NCI-H526 treated with DMSO at 0.1 percent for 48 hours (cell line): ENCODE measurements around the gene TM4SF1.
"Not testable (repeated sequence)": the region's sequence is repeated elsewhere in the genome, so short reads cannot be mapped to it uniquely, and the experiment has no call there.

ENCODE experiments used
- DNase-seq: peaks from one replicate; lab custom pipeline; 2025; lab: John Stamatoyannopoulos, UW

TM4SF1 gene

DNA sequence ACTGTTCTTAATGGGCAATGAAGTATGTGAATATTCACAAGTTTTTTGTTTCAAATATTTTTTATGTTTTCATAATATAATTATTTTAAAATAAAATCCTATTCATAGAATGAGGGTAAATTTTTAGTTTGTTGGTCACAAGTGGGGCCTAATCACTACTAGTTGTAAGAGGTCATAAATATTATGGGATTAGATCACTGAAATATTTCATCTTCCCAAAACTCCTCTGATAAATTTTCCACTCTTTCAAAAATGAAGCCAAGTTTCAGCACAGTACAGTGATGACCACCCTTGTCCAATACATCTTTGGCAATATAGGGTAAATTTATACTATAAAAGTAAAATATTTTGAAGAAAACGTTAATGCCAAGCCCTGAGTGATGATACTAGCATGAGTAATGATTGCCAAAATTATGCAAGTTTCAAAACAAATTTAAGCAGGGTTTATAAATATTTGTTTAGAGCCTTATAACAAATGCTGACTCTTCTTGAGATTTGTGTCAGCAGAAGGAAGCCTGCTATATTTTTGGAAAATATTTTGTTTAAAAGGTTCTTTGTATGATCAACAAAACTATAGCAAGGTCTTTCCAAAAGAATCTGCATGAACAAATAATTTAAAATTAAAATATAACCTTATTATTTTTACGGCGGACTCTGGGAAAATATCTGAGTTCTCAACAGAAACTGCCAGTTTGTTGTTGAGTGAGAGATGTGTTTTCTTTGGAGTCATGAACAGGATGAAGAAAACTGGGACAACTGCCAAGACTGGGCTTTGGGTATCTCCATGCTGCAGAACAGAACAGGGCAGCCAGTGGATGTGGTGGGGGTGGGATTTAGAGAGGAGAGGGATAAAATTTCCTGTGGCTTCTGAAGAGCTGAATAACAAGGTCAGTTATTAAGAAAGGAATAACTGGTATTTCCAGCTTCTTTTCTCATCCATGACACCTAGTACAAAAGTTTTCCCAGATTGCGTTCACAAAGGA, 17.9 kb upstream of the TM4SF1 start:
- no peak for DNase-seq

DNA sequence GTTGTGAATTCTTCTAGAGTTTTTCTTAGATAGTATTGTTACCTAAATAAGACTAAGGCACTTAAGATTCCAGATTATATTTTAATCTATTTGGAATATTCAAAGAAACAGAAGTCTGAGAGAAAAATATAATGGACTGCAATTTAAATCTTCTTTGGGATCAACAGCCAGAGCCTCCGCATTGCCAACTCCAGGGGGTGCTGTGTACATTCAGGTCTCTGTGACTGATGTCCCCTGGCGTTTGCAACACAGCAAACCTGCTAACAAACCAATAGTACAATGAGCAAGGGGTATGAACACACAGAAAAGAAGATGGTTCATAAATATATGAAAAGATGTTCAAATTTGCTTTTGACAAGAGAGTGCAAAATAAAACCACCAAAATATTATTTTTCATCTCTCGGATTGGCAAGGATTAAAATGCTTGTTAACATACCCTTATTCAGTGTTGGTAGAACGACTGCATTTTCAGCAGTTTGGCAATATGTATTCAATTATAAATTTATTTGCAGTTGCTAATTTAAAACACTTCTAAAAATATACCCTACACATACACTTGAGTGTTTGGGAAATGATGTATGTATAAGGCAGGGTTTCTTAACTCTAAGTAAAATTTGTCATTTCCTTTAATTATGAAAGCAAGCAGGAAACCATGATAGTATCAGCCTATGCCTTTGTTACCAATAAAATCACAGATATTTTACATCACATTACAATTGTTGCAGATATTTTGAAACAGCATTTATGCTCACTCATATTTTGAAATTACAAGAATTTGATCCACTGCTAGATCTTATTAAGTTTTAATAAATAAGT, 16.1 kb upstream of the TM4SF1 start:
- peak; percentile 77 for DNase-seq

DNA sequence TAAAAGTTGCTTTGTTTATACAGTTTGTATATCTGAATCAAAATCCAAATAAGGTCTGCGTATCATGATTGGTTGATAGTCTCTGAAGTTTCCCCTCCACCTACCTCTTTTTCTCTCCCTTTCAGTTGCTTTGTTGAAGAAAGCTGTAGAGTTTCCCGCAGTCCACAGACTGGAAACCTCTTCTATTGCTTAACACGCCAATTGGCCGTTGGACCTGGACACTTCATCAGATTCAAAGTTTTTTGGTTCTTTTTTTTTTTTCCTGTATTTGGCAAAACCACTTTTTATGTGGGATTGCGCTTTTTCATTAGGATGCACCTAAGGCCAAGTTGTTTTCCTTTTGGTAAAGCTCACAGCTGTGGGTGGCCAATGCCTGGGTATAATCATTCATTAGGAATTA, 14.5 kb upstream of the TM4SF1 start:
- DNase-seq, result no peak

DNA sequence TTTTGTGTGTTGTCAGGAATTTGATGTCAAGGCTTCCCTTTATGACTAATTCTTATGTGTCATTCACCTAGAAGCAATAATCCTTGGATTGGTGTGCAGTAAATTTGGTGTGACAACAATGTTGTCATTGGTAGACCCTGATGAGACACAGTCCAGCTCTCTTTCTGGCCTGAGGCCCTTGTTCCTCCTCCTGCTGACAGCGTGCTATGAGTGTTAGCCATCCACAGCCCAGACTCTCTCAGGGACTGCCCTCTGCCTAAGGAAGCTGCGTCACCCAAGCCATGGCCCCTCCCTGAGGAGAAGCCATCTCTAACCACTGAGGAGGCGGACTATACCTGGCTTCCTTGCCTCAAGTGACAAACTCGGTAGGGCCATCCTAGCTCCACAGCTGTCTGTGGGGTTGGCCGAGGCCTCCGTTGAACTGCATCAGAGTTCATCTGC, 13.3 kb upstream of the TM4SF1 start:
- no peak for DNase-seq

DNA sequence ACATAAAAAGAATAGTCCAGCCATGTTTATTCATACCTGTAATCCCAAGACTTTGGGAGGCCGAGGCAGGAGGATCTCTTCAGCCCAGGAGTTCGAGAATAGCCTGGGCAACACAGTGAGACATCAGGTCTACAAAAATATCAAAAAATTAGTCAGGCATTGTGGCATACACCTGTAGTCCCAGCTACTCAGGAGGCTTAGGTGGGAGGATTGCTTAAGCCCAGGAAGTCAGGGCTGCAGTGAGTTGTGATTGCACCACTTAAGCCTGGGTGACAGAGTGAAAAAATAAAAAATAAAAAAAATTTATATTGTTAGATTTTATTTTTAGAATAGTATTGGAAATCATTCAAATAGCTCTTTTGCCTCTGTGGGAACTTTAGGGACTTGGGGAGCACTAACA, 12.8 kb upstream of the TM4SF1 start:
- no peak for DNase-seq

DNA sequence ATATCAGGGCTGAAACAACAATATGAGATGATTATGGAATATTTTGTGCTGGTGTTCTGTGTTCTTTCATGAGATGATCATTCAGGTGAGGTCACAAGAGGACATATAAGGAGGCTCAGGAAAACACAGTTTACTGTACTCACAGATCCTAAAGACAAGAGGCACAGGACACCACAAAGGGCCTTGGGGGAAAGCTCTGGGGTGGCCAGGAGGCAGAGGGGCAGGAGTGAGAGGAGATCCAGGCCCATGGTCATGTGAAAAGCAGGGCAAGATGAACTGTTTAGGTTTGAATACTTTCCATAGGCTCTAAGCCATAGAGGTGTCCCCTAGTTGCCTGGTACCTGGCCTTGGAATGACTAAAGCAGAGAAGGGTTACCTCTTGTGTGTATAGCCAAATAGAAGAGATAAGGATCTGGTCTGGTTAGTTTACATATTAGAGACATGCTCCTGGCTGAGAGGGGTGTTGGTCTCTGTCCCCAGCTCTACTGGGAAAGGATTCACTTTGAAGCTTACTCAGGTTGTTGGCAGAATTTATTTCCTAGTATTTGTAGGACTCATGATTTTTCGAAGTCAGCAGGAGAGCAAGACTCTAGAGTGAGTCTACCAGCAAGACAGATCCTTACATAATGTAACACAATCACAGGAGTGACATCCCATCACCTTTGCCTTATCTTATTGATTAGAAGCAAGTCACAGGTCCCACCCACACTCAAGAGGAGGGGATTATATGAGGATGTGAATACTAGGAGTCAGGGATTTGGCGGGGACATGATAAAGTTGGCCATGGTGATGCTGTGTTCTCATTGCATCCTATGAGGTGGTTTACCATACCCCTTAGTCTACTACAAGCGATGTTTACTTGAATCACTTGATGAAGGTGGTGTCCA, 11.3 kb upstream of the TM4SF1 start:
- DNase-seq, result peak; percentile 97

DNA sequence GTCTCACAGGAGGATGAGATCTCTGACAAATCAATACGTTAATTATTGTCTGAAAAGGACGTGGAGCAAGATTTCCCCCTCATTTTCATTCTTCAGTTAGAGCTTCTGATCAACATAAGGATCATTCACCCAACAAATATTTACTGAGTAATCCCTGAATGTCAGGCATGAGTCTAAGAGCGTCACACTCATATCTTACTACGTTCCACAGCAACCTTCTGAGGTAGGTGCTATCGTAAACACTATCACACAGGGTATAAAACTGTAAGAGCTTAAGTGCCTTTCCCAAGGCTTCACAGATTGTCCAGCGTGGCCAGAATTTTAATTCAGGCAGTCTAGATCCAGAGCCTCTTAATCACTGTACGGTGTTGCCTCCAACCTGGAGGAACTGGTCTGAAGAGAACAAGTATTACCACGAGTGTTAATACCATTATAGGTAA, 10.6 kb upstream of the TM4SF1 start:
- no peak for DNase-seq

DNA sequence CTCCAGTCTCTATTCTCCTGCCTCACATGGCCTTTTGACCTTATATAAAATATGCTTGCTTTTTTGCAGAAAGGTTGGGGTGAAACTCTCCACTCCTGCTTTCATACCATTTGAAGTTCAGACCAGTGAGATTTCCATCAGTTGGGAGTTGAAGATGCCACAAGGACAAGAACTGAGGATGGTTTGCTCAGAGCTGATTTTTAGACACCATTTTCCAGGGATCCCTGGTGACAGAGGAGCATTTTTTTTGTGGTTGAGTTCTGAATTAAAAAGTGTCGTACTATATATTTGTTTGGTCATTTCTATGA, 8.8 kb upstream of the TM4SF1 start:
- no peak for DNase-seq

DNA sequence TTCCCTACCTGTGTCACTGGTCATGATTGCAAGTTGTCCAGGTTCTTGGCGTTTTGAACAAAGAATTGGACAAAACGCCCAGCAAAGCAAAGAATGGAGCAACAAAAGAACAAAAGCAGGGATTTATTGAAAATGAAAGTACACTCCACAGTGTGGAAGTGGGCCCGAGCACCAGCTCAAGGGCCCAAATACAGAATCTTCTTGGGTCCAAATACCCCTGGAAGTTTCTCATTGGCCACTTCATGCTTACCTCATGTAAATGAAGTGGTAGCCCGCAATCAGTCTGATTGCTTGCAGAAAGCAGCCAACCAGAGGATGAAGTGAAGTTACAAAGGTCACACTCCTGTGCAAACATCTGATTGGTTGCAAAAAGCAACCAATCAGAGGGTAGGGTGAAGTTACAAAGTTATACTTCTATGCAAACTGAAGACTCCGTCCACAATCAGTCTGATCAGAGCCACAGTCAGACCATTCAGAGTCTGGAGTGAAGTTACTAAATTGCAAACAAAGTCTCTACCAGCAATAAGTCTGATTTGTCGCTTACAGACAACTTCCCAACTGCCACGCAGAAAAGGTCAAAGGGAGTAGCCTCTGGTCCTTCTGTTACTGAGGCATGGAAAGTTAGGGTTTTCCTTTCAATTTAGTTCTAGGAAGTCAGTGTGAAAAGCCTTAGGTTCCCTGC, 8.3 kb upstream of the TM4SF1 start:
- no peak for DNase-seq

DNA sequence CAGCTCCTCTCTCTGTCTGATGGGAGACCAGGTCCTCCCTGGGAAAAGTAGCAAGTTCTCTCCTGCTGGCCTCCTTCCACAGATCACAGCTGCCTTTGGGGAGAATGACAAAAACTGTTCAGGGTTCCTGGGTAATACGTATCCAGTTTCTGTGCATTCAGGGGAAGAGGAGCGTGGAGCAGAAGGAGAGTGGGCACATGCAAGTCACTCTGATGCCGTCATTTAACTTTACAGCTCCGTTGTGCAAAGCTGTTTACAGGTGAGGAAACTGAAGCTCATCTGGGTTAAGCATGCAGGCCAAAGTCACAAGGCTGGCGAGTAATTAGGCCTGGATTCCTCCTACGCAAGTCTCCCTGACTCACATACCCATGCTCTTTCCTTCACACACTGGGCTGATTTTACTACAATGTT, 7.5 kb upstream of the TM4SF1 start:
- DNase-seq, result no peak

DNA sequence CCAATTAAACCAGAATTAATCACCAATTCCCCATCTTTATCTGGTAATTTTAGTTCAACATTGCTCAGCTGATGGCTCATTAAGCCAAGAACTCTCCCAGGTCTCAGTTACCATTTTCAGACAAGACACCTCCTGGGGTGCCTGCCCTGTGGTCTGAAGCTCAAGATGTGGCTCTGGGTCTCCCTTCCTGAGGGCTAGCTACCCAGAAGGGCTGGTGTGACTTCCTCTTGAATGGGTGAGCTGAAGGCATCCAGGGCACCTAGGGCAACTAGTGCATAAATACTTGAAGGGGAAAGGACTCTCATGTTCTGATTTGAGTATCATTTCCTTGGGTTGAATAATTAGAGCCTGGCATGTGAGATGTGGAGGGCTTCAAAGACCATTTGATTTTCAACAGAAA, 6.7 kb upstream of the TM4SF1 start:
- no peak for DNase-seq

DNA sequence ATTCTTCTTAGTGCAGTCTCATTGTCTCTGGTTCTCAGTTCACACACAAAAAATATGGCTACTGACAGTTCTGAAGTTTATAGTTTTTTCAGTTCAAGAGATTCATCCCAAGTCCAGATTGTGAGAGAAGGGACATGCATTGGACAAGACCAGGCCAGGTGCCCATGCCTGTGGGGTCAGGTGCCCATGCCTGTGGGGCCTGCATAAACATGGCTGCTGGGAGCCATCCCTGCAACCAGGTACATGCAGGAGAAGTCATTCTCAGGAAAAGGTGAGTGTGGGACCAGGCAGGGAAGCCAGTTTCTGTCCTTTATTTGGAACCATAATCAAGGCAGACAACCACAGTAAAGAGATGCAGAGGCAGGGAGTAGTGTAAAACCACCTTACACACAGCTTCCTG, 6.3 kb upstream of the TM4SF1 start:
- DNase-seq, result no peak

DNA sequence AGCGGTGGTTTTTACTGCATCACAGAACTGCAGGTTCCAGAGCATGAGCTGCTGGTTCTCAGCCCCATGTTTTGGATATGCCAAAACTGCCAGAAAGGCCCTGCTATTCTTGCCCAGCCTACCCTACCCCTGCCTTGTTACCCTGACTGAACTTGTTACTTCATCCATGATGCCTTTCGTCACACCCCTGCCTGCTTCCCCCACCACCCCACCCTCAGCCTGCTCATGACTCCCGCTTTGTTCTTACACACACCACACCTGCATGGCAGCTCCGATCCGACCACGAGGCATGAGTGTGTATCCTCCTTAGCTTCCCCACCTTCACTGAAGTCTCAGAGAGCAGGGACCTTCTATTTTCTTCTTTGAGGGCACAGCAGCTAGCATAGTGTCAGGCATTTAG, 5.1 kb upstream of the TM4SF1 start:
- DNase-seq, result no peak

DNA sequence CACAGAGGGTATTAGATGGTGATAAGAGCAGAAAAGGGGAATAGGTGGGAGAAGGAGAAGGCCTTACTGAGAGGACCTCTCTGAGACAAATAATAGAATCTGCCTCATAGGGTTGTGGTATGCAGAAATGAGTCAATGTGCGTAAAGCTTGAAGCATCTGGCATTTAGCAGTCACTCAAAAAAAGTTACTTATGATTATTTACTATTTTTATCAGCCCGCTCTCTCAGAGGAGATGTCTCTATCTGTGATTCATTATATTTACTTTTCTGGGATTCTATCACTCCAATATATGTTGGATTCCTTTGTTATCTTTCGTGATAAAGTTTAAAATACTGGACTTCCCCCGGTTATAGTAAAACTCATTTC, 4.6 kb upstream of the TM4SF1 start:
- no peak for DNase-seq

DNA sequence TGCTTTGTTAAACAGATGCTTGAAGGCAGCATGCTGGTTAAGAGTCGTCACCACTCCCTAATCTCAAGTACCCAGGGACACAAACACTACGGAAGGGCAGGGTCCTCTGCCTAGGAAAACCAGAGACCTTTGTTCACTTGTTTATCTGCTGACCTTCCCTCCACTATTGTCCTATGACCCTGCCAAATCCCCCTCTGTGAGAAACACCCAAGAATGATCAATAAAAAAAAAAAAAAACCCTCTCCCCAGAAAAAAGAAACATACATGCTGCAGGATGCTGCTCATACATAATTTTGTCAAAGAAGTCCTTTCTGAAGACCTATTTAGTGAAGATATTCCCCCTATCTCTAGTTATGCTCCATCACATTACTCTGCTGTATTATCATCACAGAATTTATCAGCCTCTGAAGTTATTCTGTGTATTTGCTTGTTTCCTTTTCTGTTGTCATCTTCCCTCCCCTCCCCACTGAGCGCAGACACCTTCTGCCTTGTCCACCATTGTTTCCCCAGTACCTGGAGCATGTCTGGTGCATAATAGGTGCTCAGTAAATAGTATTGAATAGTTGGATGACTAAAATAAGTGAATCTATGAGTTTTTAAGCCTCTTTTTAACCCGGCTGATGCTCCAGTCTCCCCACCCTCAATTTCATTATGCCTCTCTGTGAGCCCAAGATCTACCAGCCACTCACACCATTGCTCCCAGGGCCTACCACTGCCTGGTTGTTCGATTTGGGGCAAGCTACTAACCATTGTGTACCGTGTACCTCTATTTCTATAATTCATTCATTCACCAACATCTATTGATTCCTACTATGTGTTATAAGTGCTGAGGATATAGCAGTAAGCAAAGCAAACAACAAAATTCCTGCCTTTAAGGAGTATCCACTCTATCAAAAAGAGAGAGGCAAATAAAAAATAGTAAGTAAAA, 4.0 kb upstream of the TM4SF1 start:
- no peak for DNase-seq

DNA sequence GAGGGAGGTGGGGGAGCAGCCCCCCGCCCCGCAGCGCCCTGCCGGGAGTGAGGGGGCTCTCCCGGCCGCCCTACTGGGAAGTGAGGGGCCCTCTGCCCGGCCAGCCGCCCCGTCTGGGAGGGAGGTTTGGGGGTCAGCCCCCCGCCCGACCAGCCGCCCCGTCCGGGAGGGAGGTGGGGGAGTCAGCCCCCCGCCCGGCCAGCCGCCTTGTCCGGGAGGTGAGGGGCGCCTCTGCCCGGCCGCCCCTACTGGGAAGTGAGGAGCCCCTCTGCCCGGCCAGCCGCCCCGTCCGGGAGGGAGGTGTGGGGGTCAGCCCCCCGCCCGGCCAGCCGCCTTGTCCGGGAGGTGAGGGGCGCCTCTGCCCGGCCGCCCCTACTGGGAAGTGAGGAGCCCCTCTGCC, 2.8 kb upstream of the TM4SF1 start:
- not testable (repeated sequence) for DNase-seq

DNA sequence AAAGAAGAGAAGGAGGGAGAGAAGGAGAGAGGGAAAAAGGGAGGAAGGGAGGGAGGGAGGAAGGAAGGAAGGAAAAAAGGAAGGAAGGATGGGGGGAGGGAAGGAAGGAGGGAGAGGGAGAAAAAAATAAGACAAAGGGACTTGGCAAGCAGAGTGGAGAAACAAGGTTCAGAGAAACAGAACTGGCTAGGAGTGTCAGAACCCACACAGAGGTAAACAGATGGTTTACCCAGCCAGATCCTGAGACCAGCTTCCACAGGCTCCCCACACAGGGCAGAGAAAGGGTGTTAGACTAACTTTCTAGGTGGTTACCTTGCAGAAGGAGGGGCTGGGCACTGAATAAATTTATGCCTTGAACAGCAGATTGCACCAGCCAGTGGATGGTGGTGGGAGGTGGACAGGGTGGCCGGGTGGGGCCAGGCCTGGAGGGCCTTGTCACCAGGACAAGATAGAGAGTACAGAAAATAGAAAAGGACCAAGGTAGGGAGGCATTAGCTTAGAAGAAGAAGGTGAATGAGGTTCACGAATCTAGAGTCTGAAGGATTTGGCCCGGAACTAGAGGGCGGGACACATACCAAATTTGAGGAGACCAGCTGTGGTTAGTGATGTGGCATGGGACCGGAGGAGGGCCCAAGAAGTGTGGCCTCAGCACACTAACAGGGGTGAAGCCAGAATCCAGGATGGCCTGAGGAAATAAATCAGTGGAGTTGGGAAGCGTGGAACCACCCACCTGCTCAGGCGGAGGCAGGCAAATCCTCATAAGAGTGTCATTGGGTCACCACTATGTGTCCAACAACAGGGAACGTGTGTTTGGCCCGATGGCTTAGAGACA, 1.2 kb upstream of the TM4SF1 start:
- no peak for DNase-seq

DNA sequence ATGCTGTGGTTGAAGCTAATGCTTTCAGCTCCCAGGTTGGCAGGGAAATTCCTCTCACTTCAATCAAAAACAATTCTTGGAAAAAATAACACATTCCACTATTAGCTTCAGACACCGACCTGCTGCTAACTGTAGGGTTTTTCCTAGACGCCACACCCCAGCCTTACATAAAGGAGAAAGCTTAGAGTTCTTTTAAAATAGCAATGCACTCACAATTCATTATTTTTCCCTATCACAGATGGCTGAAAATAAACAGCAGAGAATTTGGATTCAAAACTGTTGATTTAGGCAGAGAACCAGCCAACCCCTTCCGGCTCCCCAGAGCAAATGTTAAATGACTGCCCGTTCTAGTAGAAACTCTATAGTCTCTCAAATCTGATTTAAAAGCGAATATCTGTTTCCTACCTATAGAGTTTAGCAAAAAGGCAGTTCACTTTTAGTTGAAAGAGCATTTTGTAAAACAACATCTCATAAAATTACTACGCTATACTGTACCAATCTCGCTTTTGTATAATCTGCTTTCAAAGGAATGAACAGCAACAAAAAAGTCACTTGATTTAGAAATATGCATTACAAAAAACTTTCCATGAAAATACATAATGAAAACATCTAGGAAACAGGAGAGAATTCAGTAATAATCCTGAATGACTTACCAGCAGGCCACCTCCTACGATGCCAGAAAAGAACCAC, 586 bp downstream of the TM4SF1 start:
- no peak for DNase-seq
